Astrocyte (in vitro differentiated cells and primary cell): ENCODE results near the gene TFB1M. TPM values are rescaled to one million over a fixed set of nuclear protein-coding genes. Genes with fewer than 3 reads are reported as not detected.

Experiments used
- DNase-seq: peaks from one replicate; pipeline ENCODE4 v3.0.0-alpha.2; 2010; ENCODE audit warnings: low read depth
- FAIRE-seq: peaks from 2 replicates; lab custom pipeline; 2011; peaks lifted over from hg19 to GRCh38; lab: Jason Lieb, UNC
- H2AFZ ChIP-seq: 2 replicates; pipeline ENCODE4 v1.6.0; 2012; ENCODE audit warnings: low read depth, low read length, inconsistent platforms
- H3K27ac ChIP-seq: 2 replicates; pipeline ENCODE4 v1.5.1; 2011; ENCODE audit warnings: low read depth, low read length, inconsistent platforms
- H3K27me3 ChIP-seq: 2 replicates; pipeline ENCODE4 v1.6.0; 2011; ENCODE audit warnings: low read length, inconsistent platforms; ENCODE audit not compliant: insufficient read depth
- H3K36me3 ChIP-seq: 2 replicates; pipeline ENCODE4 v1.5.1; 2011; ENCODE audit warnings: low read length, inconsistent platforms; ENCODE audit not compliant: insufficient read depth
- H3K4me1 ChIP-seq: 2 replicates; pipeline ENCODE4 v1.5.1; 2011; ENCODE audit warnings: low read length, inconsistent platforms; ENCODE audit not compliant: insufficient read depth
- H3K4me2 ChIP-seq: 2 replicates; pipeline ENCODE4 v1.6.0; 2012; ENCODE audit warnings: low read length, inconsistent platforms
- H3K4me3 ChIP-seq: 2 replicates; pipeline ENCODE4 v1.5.1; 2011; ENCODE audit warnings: low read depth, mild to moderate bottlenecking, low read length, inconsistent platforms; ENCODE audit not compliant: insufficient read depth
- H3K79me2 ChIP-seq: 2 replicates; pipeline ENCODE4 v1.6.0; 2012; ENCODE audit warnings: mild to moderate bottlenecking, low read length, inconsistent platforms; ENCODE audit not compliant: insufficient read depth
- H3K9ac ChIP-seq: 2 replicates; pipeline ENCODE4 v1.6.0; 2012; ENCODE audit warnings: mild to moderate bottlenecking, low read length, inconsistent platforms
- H3K9me3 ChIP-seq: 2 replicates; pipeline ENCODE4 v1.5.1; 2012; ENCODE audit warnings: low read depth, mild to moderate bottlenecking, low read length, inconsistent platforms; ENCODE audit not compliant: insufficient read depth
- H4K20me1 ChIP-seq: 2 replicates; pipeline ENCODE4 v1.6.0; 2012; ENCODE audit warnings: low read length, inconsistent platforms; ENCODE audit not compliant: insufficient read depth
- H3K27ac Mint-ChIP-seq: one replicate; pipeline ENCODE4 v1.8.0; 2021; ENCODE audit warnings: mild to moderate bottlenecking, mixed read lengths; ENCODE audit not compliant: unreplicated experiment
- H3K27me3 Mint-ChIP-seq: one replicate; pipeline ENCODE4 v1.8.0; 2021; ENCODE audit warnings: low read depth, mixed read lengths; ENCODE audit not compliant: unreplicated experiment
- H3K36me3 Mint-ChIP-seq: one replicate; pipeline ENCODE4 v1.8.0; 2021; ENCODE audit warnings: low read depth, mixed read lengths; ENCODE audit not compliant: unreplicated experiment
- H3K4me1 Mint-ChIP-seq: one replicate; pipeline ENCODE4 v1.8.0; 2021; ENCODE audit warnings: low read depth, mixed read lengths; ENCODE audit not compliant: unreplicated experiment
- H3K4me3 Mint-ChIP-seq: one replicate; pipeline ENCODE4 v1.8.0; 2021; ENCODE audit warnings: mild to moderate bottlenecking, moderate library complexity, mixed read lengths; ENCODE audit not compliant: unreplicated experiment
- H3K9me3 Mint-ChIP-seq: one replicate; pipeline ENCODE4 v1.8.0; 2021; ENCODE audit warnings: mild to moderate bottlenecking, mixed read lengths; ENCODE audit not compliant: unreplicated experiment
- CTCF ChIP-seq: IDR thresholded peaks from 2 replicates; pipeline ENCODE4 v1.5.1; 2011; ENCODE audit warnings: low read depth, mild to moderate bottlenecking, inconsistent platforms, low read length, moderate library complexity; ENCODE audit not compliant: insufficient read depth
- EZH2 ChIP-seq: IDR thresholded peaks from 2 replicates; pipeline ENCODE4 v1.6.1; 2012; ENCODE audit warnings: mild to moderate bottlenecking, low read length, inconsistent platforms; ENCODE audit not compliant: insufficient read depth
- total RNA-seq: library from RNA; stranded (reverse); gene quantifications from 2 replicates; pipeline ENCODE4 v1.2.1, GENCODE V29; 2021

The TFB1M gene
- total RNA-seq, 1 donor from 2014 or later: 24.1 TPM

- H3K36me3 Mint-ChIP-seq: peaks cover 5% of the 10 kb centered on the region
Observed at GRCh38 chr6:155301867-155302266, 12.4 kb downstream of the TFB1M start.

DNA sequence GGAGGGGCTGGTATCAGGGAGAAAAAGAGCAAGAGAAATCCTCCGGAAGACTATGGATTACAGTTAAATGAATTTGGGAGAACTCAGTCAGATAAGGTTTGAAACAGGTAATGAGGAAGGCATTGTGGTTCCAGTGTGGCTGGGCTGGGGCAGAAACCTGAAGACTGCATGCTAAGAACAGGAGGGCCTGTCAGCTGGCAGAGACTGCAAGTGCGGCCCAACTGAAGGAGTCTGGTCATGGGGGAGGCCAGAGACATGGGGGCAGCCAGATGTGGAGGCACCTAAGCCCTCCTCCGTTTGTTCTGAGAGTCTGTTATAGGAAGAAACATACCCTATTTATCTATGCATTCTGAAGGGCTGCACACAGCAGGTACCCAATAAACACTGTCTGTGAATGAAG, 16.6 kb downstream of the TFB1M start:
- H3K36me3 ChIP-seq: peaks cover 13% of the 10 kb centered on the region
- H3K4me3 Mint-ChIP-seq: no peak overlapping the region
- no peak overlapping the region for H3K27ac ChIP-seq

More at GRCh38 chr6:155301867-155302266, 12.4 kb downstream of the TFB1M start:
- H3K27me3 ChIP-seq: no peaks in the 10 kb centered on the region
- TF ChIP-seq EZH2: no peak
- no peak for TF ChIP-seq CTCF
- no peaks in the 10 kb centered on the region for H4K20me1 ChIP-seq
- peaks cover 3% of the 10 kb centered on the region for H3K79me2 ChIP-seq
- H3K4me1 ChIP-seq: peaks cover 9% of the 10 kb centered on the region
- Mint-ChIP-seq H3K4me3 (no peak overlapping the region), H3K4me1 (peaks cover 7% of the 10 kb centered on the region), H3K9me3 (no peaks in the 10 kb centered on the region), H3K27ac (peak overlapping the region; percentile 20), H3K27me3 (no peaks in the 10 kb centered on the region)
- no peak overlapping the region for H3K4me3 ChIP-seq
- FAIRE-seq (no peak), DNase-seq (peak; percentile 52)
- H3K4me2 ChIP-seq: peak overlapping the region; percentile 40
- no peak overlapping the region for H2AFZ ChIP-seq
- peaks cover 10% of the 10 kb centered on the region for H3K36me3 ChIP-seq
- H3K27ac ChIP-seq: no peak overlapping the region
- H3K9me3 ChIP-seq: no peaks in the 10 kb centered on the region
- H3K9ac ChIP-seq: no peak overlapping the region

More for the DNA sequence above, 16.6 kb downstream of the TFB1M start:
- Histone ChIP-seq H3K4me1 (peaks cover 9% of the 10 kb centered on the region), H3K79me2 (peaks cover 3% of the 10 kb centered on the region), H3K27me3 (no peaks in the 10 kb centered on the region), H3K4me2 (no peak overlapping the region), H3K4me3 (no peak overlapping the region), H3K9me3 (no peaks in the 10 kb centered on the region), H4K20me1 (no peaks in the 10 kb centered on the region), H3K9ac (no peak overlapping the region), H2AFZ (no peak overlapping the region)
- Mint-ChIP-seq H3K27ac (no peak overlapping the region), H3K4me1 (peaks cover 7% of the 10 kb centered on the region), H3K27me3 (no peaks in the 10 kb centered on the region), H3K36me3 (peaks cover 4% of the 10 kb centered on the region), H3K9me3 (no peaks in the 10 kb centered on the region)
- FAIRE-seq (no peak), DNase-seq (no peak)
- no peak for TF ChIP-seq EZH2
- no peak for TF ChIP-seq CTCF
